Tibial artery (tissue), 4 donors: ENCODE data around the gene CFAP69.

ENCODE experiments used
- DNase-seq, 2 donors: peaks; one replicate each; pipeline ENCODE4 v3.0.0-alpha.2; 2019
- H3K27ac ChIP-seq, 2 donors: fragments of 200-600 bp; sonication (generic) in 1 of 2; 1 replicate in 1 of 2; 2 replicates in 1 of 2; pipeline ENCODE4 v1.5.1; 2018 to 2019; ENCODE audit warnings: mild to moderate bottlenecking in 1 of 2
- H3K27me3 ChIP-seq, 2 donors: fragments of 200-600 bp; sonication (generic) in 1 of 2; one replicate each; pipeline versions ENCODE4 v1.5.1 to v1.6.0; 2016 to 2019
- H3K36me3 ChIP-seq, 3 donors: fragments of 200-600 bp; sonication (generic) in 2 of 3; one replicate each; pipeline ENCODE4 v1.5.1; 2016 to 2019; ENCODE audit warnings: mild to moderate bottlenecking in 2 of 3
- H3K4me1 ChIP-seq, 4 donors: fragments of 200-600 bp; sonication (generic) in 2 of 4; 1 replicate in 3 of 4; 2 replicates in 1 of 4; pipeline ENCODE4 v1.5.1; 2016 to 2019
- H3K4me3 ChIP-seq, 2 donors: fragments of 200-600 bp; sonication (generic) in 1 of 2; 1 replicate in 1 of 2; 2 replicates in 1 of 2; pipeline ENCODE4 v1.5.1; 2018 to 2019; ENCODE audit warnings: mild to moderate bottlenecking in 2 of 2
- H3K9me3 ChIP-seq, 3 donors: fragments of 200-600 bp; sonication (generic) in 1 of 3; one replicate each; pipeline ENCODE4 v1.5.1; 2016 to 2019
- CTCF ChIP-seq, 2 experiments: fragments of 200-600 bp in 1 of 2; fragments of 450-650 bp in 1 of 2; IDR thresholded peaks; one replicate each; pipeline ENCODE4 v1.5.1; 2017 to 2019; ENCODE audit warnings: antibody characterized with exemption in 2 of 2, mild to moderate bottlenecking in 1 of 2, moderate library complexity in 1 of 2
- intact Hi-C: fragments of 100-400 bp; cut with DNase I; formaldehyde crosslinking; loops from one replicate; pipeline ENCODE4 v1.15.0; 2023; ENCODE audit warnings: low total_unique reads

Gene CFAP69

DNA sequence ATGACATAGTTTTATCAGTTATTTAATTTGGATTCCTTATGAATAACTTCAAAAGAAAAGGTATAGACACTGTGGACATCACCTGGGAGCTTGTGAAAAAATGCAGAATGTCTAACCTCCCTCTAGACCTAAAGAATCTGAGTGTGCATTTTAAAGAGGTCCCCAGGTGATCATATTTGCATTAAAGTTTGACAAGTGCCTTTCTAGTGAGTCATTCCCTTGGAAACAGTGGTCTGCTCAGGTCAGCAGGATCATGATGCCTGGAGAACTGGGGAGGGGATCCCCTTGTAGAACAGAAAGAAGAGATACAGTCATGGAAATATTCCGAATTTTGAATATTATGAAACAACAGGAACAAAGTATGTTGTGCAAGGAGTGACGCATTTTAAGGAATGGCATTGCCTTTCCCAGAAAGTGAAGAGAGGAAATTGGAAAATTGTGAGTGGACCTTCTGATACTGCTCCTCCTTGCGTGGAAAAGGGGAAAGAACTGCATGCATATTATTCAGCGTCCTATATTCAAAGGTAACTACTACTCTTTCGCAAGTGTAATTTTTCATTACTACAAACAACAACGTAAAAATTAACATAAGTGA lies 28.8 kb upstream of the CFAP69 start:
- no peak for TF ChIP-seq CTCF (IDR thresholded peaks at IDR 0.05)
- H3K4me3 ChIP-seq: no peak overlapping the region
- H3K4me1 ChIP-seq: peaks cover 0 to 19% (median 5%) of the 10 kb centered on the region in 4 donors
- intact Hi-C loops: loop anchor here (10.0 kb wide), 1 partner anchor 61 kb away; the partner anchor contains the start of gene STEAP1
- H3K9me3 ChIP-seq: no peaks in the 10 kb centered on the region
- DNase-seq: no peak
- H3K27ac ChIP-seq: no peak overlapping the region
- H3K27me3 ChIP-seq: no peaks in the 10 kb centered on the region
- no peaks in the 10 kb centered on the region for H3K36me3 ChIP-seq

- Histone ChIP-seq H3K27ac (no peak overlapping the region), H3K27me3 (no peaks in the 10 kb centered on the region), H3K4me3 (no peak overlapping the region), H3K36me3 (no peaks in the 10 kb centered on the region), H3K9me3 (no peaks in the 10 kb centered on the region), H3K4me1 (peaks cover 0 to 19% (median 3%) of the 10 kb centered on the region in 4 donors)
- TF ChIP-seq CTCF (IDR thresholded peaks at IDR 0.05): no peak
- intact Hi-C loops: loop anchor here (10.0 kb wide), 1 partner anchor 62 kb away; the partner anchor contains the start of gene STEAP1
- DNase-seq: no peak
Observed at GRCh38 chr7:90216771-90217170, 28.2 kb upstream of the CFAP69 start.

- no peak overlapping the region for H3K4me3 ChIP-seq
- no peaks in the 10 kb centered on the region for H3K27me3 ChIP-seq
- H3K4me1 ChIP-seq: no peaks in the 10 kb centered on the region
- H3K36me3 ChIP-seq: peaks cover 0 to 9% (median 7%) of the 10 kb centered on the region in 3 donors
- H3K9me3 ChIP-seq: no peaks in the 10 kb centered on the region
- no peak for DNase-seq
- no peak for TF ChIP-seq CTCF (IDR thresholded peaks at IDR 0.05)
- intact Hi-C loops: no loop called here
- no peak overlapping the region for H3K27ac ChIP-seq
Observed at GRCh38 chr7:90222390-90222789, 22.6 kb upstream of the CFAP69 start.

DNA sequence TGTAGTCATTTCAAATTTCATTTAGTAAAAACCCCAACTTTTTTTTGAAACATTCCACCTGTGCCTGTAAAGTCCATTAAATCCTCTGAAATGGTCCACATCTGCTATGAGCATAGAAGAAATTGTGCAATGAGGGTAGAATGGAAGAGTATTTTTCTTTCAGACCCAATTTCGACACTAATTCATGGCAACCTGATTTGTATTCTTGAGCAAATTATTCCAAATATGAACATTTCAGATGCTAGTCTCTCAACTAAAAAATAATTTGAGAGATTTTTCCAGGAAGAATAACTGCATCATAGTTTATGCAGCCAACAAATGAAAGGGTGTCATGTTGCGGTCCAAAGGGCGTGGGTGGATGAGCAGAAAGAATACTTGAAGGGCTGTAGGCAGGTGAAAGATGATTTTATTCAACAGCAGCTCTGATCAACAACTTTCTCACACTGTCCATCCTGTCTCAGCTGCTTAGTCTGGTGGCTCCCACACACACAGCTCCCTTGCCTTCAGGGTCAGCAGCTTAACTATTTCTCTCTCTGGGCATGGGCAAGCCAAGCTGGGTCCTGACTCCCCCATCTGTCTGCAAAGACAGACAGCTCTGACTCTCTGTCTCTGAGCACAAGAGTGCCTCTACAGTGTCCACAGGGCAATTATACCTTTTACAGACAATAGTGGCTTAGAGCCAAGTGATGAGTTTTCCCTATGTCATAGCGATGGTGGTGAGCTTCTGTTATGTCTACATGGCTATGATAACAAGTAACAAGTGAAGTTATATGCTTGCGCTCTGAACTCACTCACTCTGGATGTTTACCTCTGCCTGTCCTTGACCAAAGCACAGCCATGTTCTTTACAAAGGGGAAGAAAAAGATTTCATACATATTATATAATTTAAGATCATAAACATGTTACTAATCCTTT lies 21.9 kb upstream of the CFAP69 start:
- no peaks in the 10 kb centered on the region for H3K9me3 ChIP-seq
- no peaks in the 10 kb centered on the region for H3K4me1 ChIP-seq
- no peak overlapping the region for H3K4me3 ChIP-seq
- intact Hi-C loops: no loop called here
- peak overlapping the region in 1 of 2 donors; percentile 2 for H3K27ac ChIP-seq
- peaks cover 0 to 10% (median 7%) of the 10 kb centered on the region in 3 donors for H3K36me3 ChIP-seq
- peak in 1 of 2 donors; percentile 32 for DNase-seq
- H3K27me3 ChIP-seq: no peaks in the 10 kb centered on the region
- no peak for TF ChIP-seq CTCF (IDR thresholded peaks at IDR 0.05)

GRCh38 chr7:90224195-90224594 lies 20.8 kb upstream of the CFAP69 start:
- Histone ChIP-seq H3K4me1 (no peaks in the 10 kb centered on the region), H3K27me3 (no peaks in the 10 kb centered on the region), H3K27ac (peak overlapping the region in 1 of 2 donors; percentile 2), H3K4me3 (no peak overlapping the region), H3K9me3 (no peaks in the 10 kb centered on the region), H3K36me3 (peaks cover 0 to 10% (median 7%) of the 10 kb centered on the region in 3 donors)
- intact Hi-C loops: no loop called here
- TF ChIP-seq CTCF (IDR thresholded peaks at IDR 0.05): no peak
- DNase-seq: no peak
